Upper lobe of left lung (tissue), 4 donors: ENCODE results near the gene PXDN.

ENCODE experiments used
- CTCF ChIP-seq, 6 experiments: fragments of 450-650 bp in 4 of 6; fragments of 200-600 bp in 2 of 6; sonication (generic) in 2 of 6; IDR thresholded peaks; one replicate each; pipeline ENCODE4 v1.5.1; 2016 to 2019; ENCODE audit warnings: antibody characterized with exemption in 6 of 6
- EP300 ChIP-seq, 4 donors: sonication (generic); formaldehyde crosslinking; IDR thresholded peaks; one replicate each; pipeline ENCODE4 v1.5.1; 2017; ENCODE audit warnings: antibody characterized with exemption in 4 of 4, control low read depth in 2 of 4
- POLR2A ChIP-seq, 4 donors: fragments of 450-650 bp; IDR thresholded peaks; one replicate each; pipeline ENCODE4 v1.5.1; 2016 to 2017; ENCODE audit warnings: antibody characterized with exemption in 4 of 4, mild to moderate bottlenecking in 2 of 4
- POLR2AphosphoS5 ChIP-seq, 2 donors: sonication (generic); formaldehyde crosslinking; IDR thresholded peaks; one replicate each; pipeline ENCODE4 v1.5.1; 2017; ENCODE audit warnings: antibody characterized with exemption in 2 of 2

- no peak for TF ChIP-seq CTCF (IDR thresholded peaks at IDR 0.05)
- TF ChIP-seq POLR2A (IDR thresholded peaks at IDR 0.05), result no peak
- TF ChIP-seq POLR2AphosphoS5 (IDR thresholded peaks at IDR 0.05), result no peak
- TF ChIP-seq EP300 (IDR thresholded peaks at IDR 0.05), result no peak
Observed at GRCh38 chr2:1718339-1719220, 25.7 kb downstream of the PXDN start.
